GM12892 (cell line): Measurements from ENCODE around the gene WDR83.

Experiments used
- POLR2A ChIP-seq: IDR thresholded peaks from 2 replicates; pipeline ENCODE4 v1.6.1; 2011; ENCODE audit warnings: low read depth, low read length, control low read depth
- POLR2AphosphoS5 ChIP-seq: IDR thresholded peaks from 2 replicates; pipeline ENCODE4 v1.6.1; 2011; ENCODE audit warnings: low read depth, low read length, control low read depth
- TAF1 ChIP-seq: IDR thresholded peaks from 2 replicates; pipeline ENCODE4 v1.6.1; 2011; ENCODE audit warnings: low read depth, mild to moderate bottlenecking, control low read depth, low read length, borderline replicate concordance

- TF ChIP-seq POLR2A, result peak; percentile 80
- TF ChIP-seq TAF1, result peak; percentile 71; the same call in 1 of the 2 replicates
- TF ChIP-seq POLR2AphosphoS5, result peak; percentile 83
These were observed 57.2 kb downstream of the WDR83 start, which contains the start of gene TNPO2 for GRCh38 chr19:12723641-12724426.
